ENCODE data around the gene RAB33A.

Gene RAB33A

GRCh38 chrX:130173190-130173895 lies 1.6 kb downstream of the RAB33A start:
- Mint-ChIP-seq H3K4me3 (peak overlapping the region; percentile 73 to 80 (median 79)), H3K9me3 (peaks cover 4% of the 10 kb centered on the region), H3K27ac (peak overlapping the region in 2 of 3 experiments; percentile 51 to 62), H3K4me1 (peaks cover 23% of the 10 kb centered on the region), H3K36me3 (ENCODE audit: low read depth) (no peaks in the 10 kb centered on the region), H3K27me3 (ENCODE audit: low read depth) (peaks cover 22% of the 10 kb centered on the region)
- TF ChIP-seq, protein P1, sequence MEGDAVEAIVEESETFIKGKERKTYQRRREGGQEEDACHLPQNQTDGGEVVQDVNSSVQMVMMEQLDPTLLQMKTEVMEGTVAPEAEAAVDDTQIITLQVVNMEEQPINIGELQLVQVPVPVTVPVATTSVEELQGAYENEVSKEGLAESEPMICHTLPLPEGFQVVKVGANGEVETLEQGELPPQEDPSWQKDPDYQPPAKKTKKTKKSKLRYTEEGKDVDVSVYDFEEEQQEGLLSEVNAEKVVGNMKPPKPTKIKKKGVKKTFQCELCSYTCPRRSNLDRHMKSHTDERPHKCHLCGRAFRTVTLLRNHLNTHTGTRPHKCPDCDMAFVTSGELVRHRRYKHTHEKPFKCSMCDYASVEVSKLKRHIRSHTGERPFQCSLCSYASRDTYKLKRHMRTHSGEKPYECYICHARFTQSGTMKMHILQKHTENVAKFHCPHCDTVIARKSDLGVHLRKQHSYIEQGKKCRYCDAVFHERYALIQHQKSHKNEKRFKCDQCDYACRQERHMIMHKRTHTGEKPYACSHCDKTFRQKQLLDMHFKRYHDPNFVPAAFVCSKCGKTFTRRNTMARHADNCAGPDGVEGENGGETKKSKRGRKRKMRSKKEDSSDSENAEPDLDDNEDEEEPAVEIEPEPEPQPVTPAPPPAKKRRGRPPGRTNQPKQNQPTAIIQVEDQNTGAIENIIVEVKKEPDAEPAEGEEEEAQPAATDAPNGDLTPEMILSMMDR (IDR thresholded peaks at IDR 0.05; ENCODE audit: unreplicated experiment in 3 of 3) = no peak

- TF ChIP-seq, protein P1 (IDR thresholded peaks at IDR 0.05; ENCODE audit: unreplicated experiment in 3 of 3) = no peak
These were observed 2.4 kb downstream of the RAB33A start for GRCh38 chrX:130174045-130174704.

GRCh38 chrX:130174937-130175336 lies 3.2 kb downstream of the RAB33A start:
- Mint-ChIP-seq H3K4me3 (no peak overlapping the region), H3K9me3 (peaks cover 3% of the 10 kb centered on the region), H3K27me3 (ENCODE audit: low read depth) (peaks cover 22% of the 10 kb centered on the region), H3K27ac (no peak overlapping the region), H3K4me1 (peaks cover 30% of the 10 kb centered on the region), H3K36me3 (ENCODE audit: low read depth) (no peaks in the 10 kb centered on the region)
- TF ChIP-seq, protein P1 (IDR thresholded peaks at IDR 0.05; ENCODE audit: unreplicated experiment in 3 of 3) = no peak

More at GRCh38 chrX:130174045-130174704, 2.4 kb downstream of the RAB33A start:
- H3K4me3 Mint-ChIP-seq = peak overlapping the region in 1 of 3 experiments; percentile 21
- no peaks in the 10 kb centered on the region for H3K36me3 Mint-ChIP-seq (ENCODE audit: low read depth)
- H3K4me1 Mint-ChIP-seq = peaks cover 23% of the 10 kb centered on the region
- H3K9me3 Mint-ChIP-seq = peaks cover 4% of the 10 kb centered on the region
- H3K27me3 Mint-ChIP-seq (ENCODE audit: low read depth) = peaks cover 22% of the 10 kb centered on the region
- peak overlapping the region in 2 of 3 experiments; percentile 22 to 43 for H3K27ac Mint-ChIP-seq

DNA sequence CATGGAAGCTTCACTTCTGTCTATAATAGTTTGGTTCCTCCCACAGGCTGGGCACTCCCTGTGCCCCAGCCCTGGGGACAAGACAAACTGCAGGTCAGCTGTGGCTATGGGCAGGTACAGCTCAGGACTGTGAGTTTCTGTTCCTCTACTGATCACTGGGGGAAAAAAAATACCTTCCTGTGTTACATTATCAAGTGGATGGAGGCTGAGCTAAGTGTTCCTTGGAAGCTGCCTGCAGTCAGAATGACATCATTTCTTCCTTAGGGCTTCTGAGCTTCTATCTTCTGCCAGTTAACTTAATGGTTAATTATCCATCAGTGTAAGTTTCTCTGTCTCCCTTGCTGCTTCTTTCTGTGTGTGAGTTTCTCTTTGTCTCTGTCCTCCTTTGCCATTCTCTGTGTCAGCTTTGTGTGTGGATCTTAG lies 4.6 kb downstream of the RAB33A start:
- Mint-ChIP-seq H3K27ac (peak overlapping the region in 2 of 3 experiments; percentile 14 to 49), H3K27me3 (ENCODE audit: low read depth) (peaks cover 19% of the 10 kb centered on the region), H3K4me3 (no peak overlapping the region), H3K36me3 (ENCODE audit: low read depth) (no peaks in the 10 kb centered on the region), H3K9me3 (peaks cover 3% of the 10 kb centered on the region), H3K4me1 (peaks cover 32% of the 10 kb centered on the region)
- TF ChIP-seq, protein P1 (IDR thresholded peaks at IDR 0.05; ENCODE audit: unreplicated experiment in 3 of 3) = no peak

- TF ChIP-seq, protein P1 (IDR thresholded peaks at IDR 0.05; ENCODE audit: unreplicated experiment in 3 of 3) = no peak
- Mint-ChIP-seq H3K9me3 (peaks cover 3% of the 10 kb centered on the region), H3K4me1 (peaks cover 32% of the 10 kb centered on the region), H3K27ac (peak overlapping the region in 2 of 3 experiments; percentile 14 to 49), H3K4me3 (no peak overlapping the region), H3K36me3 (ENCODE audit: low read depth) (no peaks in the 10 kb centered on the region), H3K27me3 (ENCODE audit: low read depth) (peaks cover 15% of the 10 kb centered on the region)
These were observed 5.2 kb downstream of the RAB33A start for GRCh38 chrX:130176942-130177341.

Measured in nephron (organoid).